Vagina (tissue), 2 donors: ENCODE results near the gene SLC17A5. TPM values are rescaled to one million over a fixed set of nuclear protein-coding genes. Genes with fewer than 3 reads are reported as not detected.
"Not testable (repeated sequence)": the region's sequence is repeated elsewhere in the genome, so short reads cannot be mapped to it uniquely, and the experiment has no call there.

Experiments
- DNase-seq, 2 donors: peaks; one replicate each; pipeline ENCODE4 v3.0.0-alpha.2; 2017; ENCODE audit errors: extremely low spot score in 2 of 2
- H3K27ac ChIP-seq: fragments of 200-600 bp; sonication (generic); one replicate; pipeline ENCODE4 v1.5.1; 2019
- H3K27me3 ChIP-seq: fragments of 200-600 bp; sonication (generic); one replicate; pipeline ENCODE4 v1.5.1; 2019
- H3K36me3 ChIP-seq, 2 donors: fragments of 200-600 bp; sonication (generic); one replicate each; pipeline ENCODE4 v1.5.1; 2017 to 2019
- H3K4me1 ChIP-seq: fragments of 200-600 bp; sonication (generic); one replicate; pipeline ENCODE4 v1.5.1; 2019
- H3K4me3 ChIP-seq, 2 donors: fragments of 200-600 bp; sonication (generic); 1 replicate in 1 of 2; 2 replicates in 1 of 2; pipeline ENCODE4 v1.5.1; 2016 to 2019
- H3K9me3 ChIP-seq: fragments of 200-600 bp; sonication (generic); one replicate; pipeline ENCODE4 v1.5.1; 2019
- POLR2A ChIP-seq, 2 donors: fragments of 450-650 bp; IDR thresholded peaks; one replicate each; pipeline ENCODE4 v1.6.1; 2017; ENCODE audit warnings: antibody characterized with exemption in 2 of 2, mild to moderate bottlenecking in 2 of 2, moderate library complexity in 2 of 2
- POLR2AphosphoS5 ChIP-seq, 2 donors: sonication (generic); formaldehyde crosslinking; IDR thresholded peaks; one replicate each; pipeline ENCODE4 v1.9.0; 2017; ENCODE audit warnings: antibody characterized with exemption in 2 of 2, mild to moderate bottlenecking in 2 of 2, low read depth in 1 of 2; ENCODE audit not compliant: insufficient read depth in 1 of 2
- intact Hi-C: fragments of 100-400 bp; cut with DNase I; formaldehyde crosslinking; loops from one replicate; pipeline ENCODE4 v1.15.1; 2023
- total RNA-seq: library from RNA; depleted of rRNA; stranded (reverse); fragments of >200 nt; gene quantifications from one replicate; pipeline ENCODE4 v1.2.3, GENCODE V29; 2016
- TF ChIP-seq, protein P1 (sequence below), 3 experiments: fragments of 450-650 bp in 2 of 3; fragments of 200-600 bp in 1 of 3; sonication (generic) in 1 of 3; IDR thresholded peaks; one replicate each; pipeline ENCODE4 v1.5.1; 2017 to 2019; ENCODE audit warnings: antibody characterized with exemption in 3 of 3, mild to moderate bottlenecking in 2 of 3, moderate library complexity in 2 of 3

The SLC17A5 gene
- total RNA-seq, 1 donor from 2014 or later = 10.1 TPM

DNA sequence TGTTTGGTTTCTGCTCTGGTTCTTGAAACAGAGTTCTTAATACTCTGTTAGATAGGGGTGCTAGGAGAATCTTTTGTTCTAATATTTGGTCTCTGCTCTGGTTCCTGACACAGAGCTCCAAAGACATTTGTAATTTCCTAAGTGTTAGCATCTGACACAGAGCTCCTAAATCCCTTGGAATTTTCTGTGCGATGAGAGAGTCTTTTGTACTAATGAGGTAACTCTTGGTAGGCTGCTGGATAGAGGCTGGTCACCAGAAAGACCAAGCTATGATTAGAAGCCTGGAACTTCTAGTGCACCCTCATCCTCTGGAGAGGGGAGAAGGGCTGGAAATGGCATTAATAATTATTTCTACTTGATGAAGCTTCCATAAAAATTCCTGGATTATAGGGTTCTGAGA, 34.6 kb upstream of the SLC17A5 start:
- H3K4me3 ChIP-seq = no peak overlapping the region
- no peaks in the 10 kb centered on the region for H3K27me3 ChIP-seq
- no peaks in the 10 kb centered on the region for H3K4me1 ChIP-seq
- intact Hi-C loops = no loop called here
- no peaks in the 10 kb centered on the region for H3K9me3 ChIP-seq
- H3K27ac ChIP-seq = no peak overlapping the region
- TF ChIP-seq POLR2A (IDR thresholded peaks at IDR 0.05) = no peak
- TF ChIP-seq, protein P1, sequence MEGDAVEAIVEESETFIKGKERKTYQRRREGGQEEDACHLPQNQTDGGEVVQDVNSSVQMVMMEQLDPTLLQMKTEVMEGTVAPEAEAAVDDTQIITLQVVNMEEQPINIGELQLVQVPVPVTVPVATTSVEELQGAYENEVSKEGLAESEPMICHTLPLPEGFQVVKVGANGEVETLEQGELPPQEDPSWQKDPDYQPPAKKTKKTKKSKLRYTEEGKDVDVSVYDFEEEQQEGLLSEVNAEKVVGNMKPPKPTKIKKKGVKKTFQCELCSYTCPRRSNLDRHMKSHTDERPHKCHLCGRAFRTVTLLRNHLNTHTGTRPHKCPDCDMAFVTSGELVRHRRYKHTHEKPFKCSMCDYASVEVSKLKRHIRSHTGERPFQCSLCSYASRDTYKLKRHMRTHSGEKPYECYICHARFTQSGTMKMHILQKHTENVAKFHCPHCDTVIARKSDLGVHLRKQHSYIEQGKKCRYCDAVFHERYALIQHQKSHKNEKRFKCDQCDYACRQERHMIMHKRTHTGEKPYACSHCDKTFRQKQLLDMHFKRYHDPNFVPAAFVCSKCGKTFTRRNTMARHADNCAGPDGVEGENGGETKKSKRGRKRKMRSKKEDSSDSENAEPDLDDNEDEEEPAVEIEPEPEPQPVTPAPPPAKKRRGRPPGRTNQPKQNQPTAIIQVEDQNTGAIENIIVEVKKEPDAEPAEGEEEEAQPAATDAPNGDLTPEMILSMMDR (IDR thresholded peaks at IDR 0.05) = no peak
- DNase-seq = no peak
- H3K36me3 ChIP-seq = no peaks in the 10 kb centered on the region

DNA sequence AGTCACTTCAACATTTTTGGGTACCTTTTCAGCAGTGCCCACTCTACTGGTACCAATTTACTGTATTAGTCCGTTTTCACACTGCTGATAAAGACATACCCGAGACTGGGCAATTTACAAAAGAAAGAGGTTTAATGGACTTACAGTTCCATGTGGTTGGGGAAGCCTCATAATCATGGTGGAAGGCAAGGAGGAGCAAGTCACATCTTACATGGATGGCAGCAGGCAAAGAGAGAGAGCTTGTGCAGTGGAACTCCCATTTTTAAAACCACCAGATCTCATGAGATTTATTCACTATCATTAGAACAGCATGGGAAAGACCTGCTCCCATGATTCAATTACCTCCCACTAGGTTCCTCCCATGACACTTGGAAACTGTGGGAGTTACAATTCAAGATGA, 29.8 kb upstream of the SLC17A5 start:
- H3K36me3 ChIP-seq, DNase-seq, H3K9me3 ChIP-seq, intact Hi-C loops, H3K27ac ChIP-seq, H3K4me3 ChIP-seq, H3K4me1 ChIP-seq, H3K27me3 ChIP-seq: not testable (repeated sequence)

DNA sequence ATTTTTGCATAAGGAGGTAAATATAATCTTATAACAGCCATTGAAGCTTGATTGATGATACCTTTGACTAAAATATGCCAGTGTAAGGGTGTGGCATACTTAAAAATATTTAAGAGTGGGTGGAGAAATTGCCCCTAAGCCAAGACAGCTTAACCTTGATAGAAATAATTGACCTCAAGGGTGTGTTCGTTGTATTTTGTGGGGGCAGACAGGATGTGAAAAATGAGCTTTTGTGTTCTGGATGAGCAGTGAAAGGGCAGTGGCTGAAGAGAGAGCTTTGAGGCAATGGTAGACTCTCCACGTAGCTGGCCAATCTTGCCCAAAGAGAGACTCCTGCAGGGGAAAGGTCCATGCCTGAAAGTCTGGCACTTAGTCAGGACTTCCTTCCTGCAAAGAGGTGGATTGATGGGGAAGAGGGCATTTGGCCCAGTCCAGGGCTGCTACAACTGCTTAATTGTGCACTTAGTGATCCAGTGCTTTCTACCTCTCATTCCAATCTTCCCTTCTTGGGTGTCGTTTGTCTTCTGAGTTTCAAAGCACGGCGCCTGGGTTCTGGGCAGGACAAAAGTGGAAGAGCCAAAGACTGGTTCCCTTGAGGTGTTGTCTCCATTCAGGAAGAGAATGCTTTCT, 26.6 kb upstream of the SLC17A5 start:
- H3K4me1 ChIP-seq = no peaks in the 10 kb centered on the region
- TF ChIP-seq, protein P1 (IDR thresholded peaks at IDR 0.05) = no peak
- TF ChIP-seq POLR2A (IDR thresholded peaks at IDR 0.05) (no peak), POLR2AphosphoS5 (IDR thresholded peaks at IDR 0.05; ENCODE audit: insufficient read depth in 1 of 2, low read depth in 1 of 2) (no peak)
- H3K27ac ChIP-seq = no peak overlapping the region
- no peak for DNase-seq
- no peaks in the 10 kb centered on the region for H3K27me3 ChIP-seq
- intact Hi-C loops = no loop called here
- H3K4me3 ChIP-seq = no peak overlapping the region
- H3K9me3 ChIP-seq = no peaks in the 10 kb centered on the region
- H3K36me3 ChIP-seq = no peaks in the 10 kb centered on the region

DNA sequence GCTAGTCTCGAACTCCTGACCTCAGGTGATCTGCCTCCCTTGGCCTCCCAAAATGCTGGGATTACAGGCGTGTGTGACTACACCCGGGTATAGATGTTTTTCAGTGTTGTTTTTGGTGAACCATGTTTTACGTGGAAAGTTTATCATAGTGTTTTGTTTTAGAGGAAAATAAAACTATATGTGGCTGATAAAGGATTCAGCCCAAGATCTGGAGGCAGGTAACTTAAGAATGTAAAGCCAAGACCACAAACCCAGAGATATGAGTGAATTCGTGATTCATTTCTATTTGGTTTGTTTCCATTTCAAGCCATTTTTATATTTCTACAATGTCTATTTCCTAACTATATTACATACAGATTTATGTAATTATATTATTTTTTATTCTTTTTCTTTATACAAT, 26.1 kb upstream of the SLC17A5 start:
- not testable (repeated sequence) for H3K36me3 ChIP-seq, H3K9me3 ChIP-seq, H3K27me3 ChIP-seq, DNase-seq, H3K4me3 ChIP-seq, H3K27ac ChIP-seq, H3K4me1 ChIP-seq
- intact Hi-C loops = loop anchor here (10.0 kb wide), 1 partner anchor 55 kb away; no protein-coding TSS in a partner anchor

DNA sequence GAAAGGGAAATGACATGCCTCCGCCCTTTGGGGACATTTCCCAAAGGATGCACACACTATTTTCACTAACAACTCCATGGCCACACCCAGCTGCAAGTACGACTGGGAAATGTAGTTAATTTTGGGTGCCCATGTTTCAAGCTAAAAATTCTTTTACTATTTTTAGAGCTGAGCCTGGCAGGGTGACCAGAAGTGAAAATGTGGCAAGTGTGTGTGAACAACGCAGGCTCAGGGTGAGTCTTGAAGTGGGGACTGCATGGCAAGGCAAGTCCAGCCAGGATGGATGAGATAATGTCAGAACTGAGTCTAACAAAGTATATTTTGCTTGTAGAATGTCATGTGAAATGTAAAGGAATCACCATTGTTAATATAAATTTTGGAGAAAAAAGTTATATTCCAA, 25.2 kb upstream of the SLC17A5 start:
- Histone ChIP-seq H3K9me3 (no peaks in the 10 kb centered on the region), H3K4me3 (no peak overlapping the region), H3K27ac (no peak overlapping the region), H3K27me3 (no peaks in the 10 kb centered on the region), H3K36me3 (no peaks in the 10 kb centered on the region), H3K4me1 (no peaks in the 10 kb centered on the region)
- intact Hi-C loops = loop anchor here (10.0 kb wide), 1 partner anchor 56 kb away; no protein-coding TSS in a partner anchor
- DNase-seq = no peak
- TF ChIP-seq POLR2AphosphoS5 (IDR thresholded peaks at IDR 0.05; ENCODE audit: insufficient read depth in 1 of 2, low read depth in 1 of 2) (no peak), POLR2A (IDR thresholded peaks at IDR 0.05) (no peak)
- TF ChIP-seq, protein P1 (IDR thresholded peaks at IDR 0.05) = no peak

DNA sequence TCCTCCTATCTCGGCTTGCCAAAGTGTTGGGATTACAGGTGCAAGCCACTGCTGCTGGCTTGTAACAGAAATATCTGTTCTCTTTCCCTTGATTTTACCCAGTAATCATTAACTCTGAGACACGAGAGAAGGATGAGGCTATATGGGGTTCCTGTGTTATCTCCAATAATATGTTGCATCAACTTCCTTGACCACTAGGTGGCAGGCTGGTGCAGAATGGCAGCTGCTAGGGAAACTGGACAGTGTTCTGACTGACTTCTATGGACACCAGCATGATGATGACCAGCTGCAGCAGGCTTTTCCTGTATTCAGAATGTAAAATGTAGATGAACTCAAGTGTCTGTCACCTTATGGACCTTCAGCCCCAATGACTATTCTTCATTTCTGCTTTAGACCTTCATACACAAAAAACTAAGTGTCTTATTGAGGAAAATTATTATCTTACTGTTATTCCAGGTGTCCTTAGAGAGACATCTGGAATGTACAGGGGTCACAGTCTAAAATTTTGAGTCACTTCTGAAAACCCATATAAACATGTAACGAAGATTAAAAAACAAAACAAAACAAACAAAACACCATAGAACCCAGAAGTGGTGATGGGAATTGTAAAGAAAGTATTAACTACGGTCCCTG, 21.8 kb upstream of the SLC17A5 start:
- Histone ChIP-seq H3K4me1 (no peaks in the 10 kb centered on the region), H3K36me3 (no peaks in the 10 kb centered on the region), H3K27me3 (no peaks in the 10 kb centered on the region), H3K9me3 (no peaks in the 10 kb centered on the region), H3K27ac (no peak overlapping the region), H3K4me3 (no peak overlapping the region)
- no peak for DNase-seq
- TF ChIP-seq, protein P1 (IDR thresholded peaks at IDR 0.05) = peak; percentile 55 to 82 (median 72)
- TF ChIP-seq POLR2A (IDR thresholded peaks at IDR 0.05) = no peak
- peak in 1 of 2 donors; percentile 12 for TF ChIP-seq POLR2AphosphoS5 (IDR thresholded peaks at IDR 0.05; ENCODE audit: insufficient read depth in 1 of 2, low read depth in 1 of 2)
- intact Hi-C loops = loop anchor here (10.0 kb wide), 1 partner anchor 59 kb away; no protein-coding TSS in a partner anchor
